Epithelial cell of esophagus (primary cell): ENCODE measurements around the gene CHI3L1.

Source experiments
- DNase-seq: peaks from one replicate; pipeline ENCODE4 v3.0.0; 2010; ENCODE audit warnings: low read depth
- H3K4me3 ChIP-seq: 2 replicates; pipeline ENCODE4 v1.5.1; 2011; ENCODE audit warnings: mild to moderate bottlenecking, low read length, control low read depth
- CTCF ChIP-seq: IDR thresholded peaks from 2 replicates; pipeline ENCODE4 v1.5.1; 2011; ENCODE audit warnings: low read depth, mild to moderate bottlenecking, low read length, control low read depth, inconsistent platforms; ENCODE audit not compliant: insufficient read depth; ENCODE audit errors: missing control alignments

CHI3L1 gene

GRCh38 chr1:203181586-203182386, 4.7 kb downstream of the CHI3L1 start:
- DNase-seq: no peak
- H3K4me3 ChIP-seq: no peak overlapping the region
- TF ChIP-seq CTCF: no peak

GRCh38 chr1:203180611-203181330, 5.7 kb downstream of the CHI3L1 start:
- no peak for TF ChIP-seq CTCF
- no peak for DNase-seq
- no peak overlapping the region for H3K4me3 ChIP-seq

- no peak overlapping the region for H3K4me3 ChIP-seq
- DNase-seq: no peak
- no peak for TF ChIP-seq CTCF
Observed at GRCh38 chr1:203179667-203180005, 6.9 kb downstream of the CHI3L1 start.

GRCh38 chr1:203178821-203179666, 7.5 kb downstream of the CHI3L1 start:
- H3K4me3 ChIP-seq: no peak overlapping the region
- TF ChIP-seq CTCF: no peak
- DNase-seq: no peak

GRCh38 chr1:203178083-203178482, 8.4 kb downstream of the CHI3L1 start:
- H3K4me3 ChIP-seq: no peak overlapping the region
- no peak for DNase-seq
- TF ChIP-seq CTCF: no peak

GRCh38 chr1:203177470-203178039, 8.9 kb downstream of the CHI3L1 start:
- peak; percentile 29 for DNase-seq

More at GRCh38 chr1:203177470-203178039, 8.9 kb downstream of the CHI3L1 start:
- no peak for TF ChIP-seq CTCF
- no peak overlapping the region for H3K4me3 ChIP-seq
